ENCODE results near the gene MAGI1. TPM values are rescaled to one million over a fixed set of nuclear protein-coding genes. Genes with fewer than 3 reads are reported as not detected.

MAGI1 gene
- total RNA-seq, 1 experiment from 2014 or later: 0.93 TPM

- DNase-seq (ENCODE audit: low spot score): no peak
Observed at GRCh38 chr3:65322910-65323309, 715.8 kb downstream of the MAGI1 start.

GRCh38 chr3:65318231-65318630 lies 720.5 kb downstream of the MAGI1 start:
- no peak for DNase-seq (ENCODE audit: low spot score)

- no peak for DNase-seq (ENCODE audit: low spot score)
Observed at GRCh38 chr3:65314916-65315315, 723.8 kb downstream of the MAGI1 start.

GRCh38 chr3:65314269-65314668 lies 724.4 kb downstream of the MAGI1 start:
- DNase-seq (ENCODE audit: low spot score): no peak

GRCh38 chr3:65313666-65314065 lies 725.1 kb downstream of the MAGI1 start:
- DNase-seq (ENCODE audit: low spot score): no peak

GRCh38 chr3:65305836-65306235 lies 732.9 kb downstream of the MAGI1 start:
- peak; percentile 58 for DNase-seq (ENCODE audit: low spot score)

Other genes starting within 250 kb of the MAGI1 start
- 23.1 and 24.4 TPM in 2 replicates for gene SLC25A26, start 182.1 kb upstream of the MAGI1 start, total RNA-seq (2014; rRNA removed; shearing (Covaris generic))

All from H4 (cell line).